Liver (tissue), 3 donors: ENCODE measurements around the gene ZNRF4.

Experiments used
- CTCF ChIP-seq: fragments of 150-350 bp; IDR thresholded peaks from 2 replicates; pipeline ENCODE4 v1.5.1; 2017; ENCODE audit warnings: improper control_type of control experiment, low read depth, low read length; ENCODE audit not compliant: missing input control
- RAD21 ChIP-seq, 2 donors: IDR thresholded peaks; 2 replicates each; pipeline ENCODE4 v1.6.1; 2016; ENCODE audit warnings: antibody characterized with exemption in 2 of 2, mild to moderate bottlenecking in 2 of 2
- YY1 ChIP-seq: IDR thresholded peaks from 2 replicates; pipeline ENCODE4 v1.6.1; 2016; ENCODE audit warnings: antibody characterized with exemption, mild to moderate bottlenecking
- donor health status: healthy.
- donor health status: healthy.

DNA sequence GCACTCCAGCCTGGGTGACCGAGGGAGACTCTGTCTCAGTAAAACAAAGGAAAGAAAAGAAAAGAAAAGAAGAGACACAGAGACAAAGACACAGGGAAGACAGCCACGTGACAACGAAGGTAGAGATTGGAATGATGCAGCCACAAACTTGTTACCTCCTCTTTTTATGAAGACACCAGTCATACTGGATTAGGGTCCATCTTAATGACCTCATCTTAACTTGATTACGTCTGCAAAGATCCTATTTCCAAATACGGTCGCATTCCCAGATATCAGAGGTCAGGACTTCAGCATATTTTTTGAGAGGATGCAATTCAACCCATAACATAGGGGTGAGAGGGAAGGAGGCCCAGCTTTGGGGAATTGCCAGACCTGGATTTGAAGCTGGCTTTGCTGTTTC lies 4.1 kb downstream of the ZNRF4 start:
- no peak for TF ChIP-seq CTCF
- no peak for TF ChIP-seq YY1
- TF ChIP-seq RAD21 (IDR thresholded peaks at IDR 0.05): no peak
